HG02970 (cell line): ENCODE measurements around the gene KCNJ8.
"Not testable (repeated sequence)": the region's sequence is repeated elsewhere in the genome, so short reads cannot be mapped to it uniquely, and the experiment has no call there.

ENCODE experiments used
- ATAC-seq: cut with Tn5 transposase; IDR thresholded peaks from one replicate; pipeline ENCODE4 v1.9.1; 2021; ENCODE audit warnings: mild to moderate bottlenecking, moderate library complexity, moderate number of reproducible peaks; ENCODE audit not compliant: unreplicated experiment, low FRiP score

Gene KCNJ8

GRCh38 chr12:21774358-21775132, at the start of gene KCNJ8:
Gene KCNJ8, minus strand, starts transcription at chr12:21774706. Its CDS starts 1,090 bp downstream, at chr12:21773616.
- no peak for ATAC-seq

DNA sequence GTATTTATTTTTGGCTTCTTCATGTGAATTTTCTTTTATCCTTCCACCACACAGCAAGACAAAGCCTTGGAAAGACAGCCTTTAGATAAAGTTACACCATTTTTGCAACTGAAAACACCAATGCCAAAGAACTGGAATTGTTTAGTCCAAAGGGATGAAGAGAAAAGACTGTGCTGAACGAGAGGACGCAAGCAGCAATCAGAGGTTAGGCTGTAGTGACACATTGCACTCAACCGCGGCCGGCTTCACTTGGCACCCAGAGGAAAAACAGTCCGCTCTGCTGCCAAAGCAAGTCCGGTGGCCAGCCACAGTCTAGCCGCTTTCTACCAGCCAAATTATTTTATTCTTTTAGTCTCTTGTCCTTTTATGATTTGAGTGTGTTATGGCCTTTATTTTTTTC, 49.1 kb upstream of the KCNJ8 start:
- ATAC-seq = no peak

DNA sequence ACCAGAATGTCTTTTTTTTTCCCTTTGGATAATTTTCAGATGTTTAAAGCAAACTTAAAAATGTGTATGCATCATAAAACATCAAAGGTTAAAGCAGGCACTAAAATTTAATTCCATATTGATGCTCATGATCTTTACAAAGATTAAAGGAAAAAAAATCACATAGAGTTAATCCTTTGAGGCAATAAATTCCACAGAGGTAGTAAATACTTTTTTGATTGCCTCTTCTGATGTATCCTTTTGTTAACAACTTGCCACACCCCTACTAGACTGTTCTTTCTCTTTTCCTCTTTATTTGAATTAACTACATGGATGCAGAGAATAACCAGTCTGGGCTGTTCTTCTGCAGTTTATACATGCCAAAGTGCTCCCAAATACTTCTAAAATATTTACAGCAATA, 45.2 kb upstream of the KCNJ8 start:
- no peak for ATAC-seq

DNA sequence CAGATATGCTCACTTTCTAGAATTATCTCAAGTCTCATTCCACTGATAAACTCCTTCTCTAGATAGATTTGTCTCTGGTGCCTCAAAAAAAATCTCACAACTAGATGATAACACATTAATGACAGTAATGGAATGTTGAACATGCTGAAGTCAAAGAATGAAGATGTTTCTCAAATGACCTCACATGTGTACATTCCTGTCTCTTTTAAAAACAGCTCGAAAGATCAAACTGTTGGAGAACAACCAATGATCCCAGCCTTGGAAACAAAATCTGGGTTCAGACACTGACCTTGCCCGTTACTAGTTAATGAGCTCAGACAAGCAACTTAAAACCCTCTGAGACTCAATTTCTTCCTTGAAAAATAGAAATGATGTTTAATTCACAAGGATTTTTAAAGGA, 44.7 kb upstream of the KCNJ8 start:
- no peak for ATAC-seq

DNA sequence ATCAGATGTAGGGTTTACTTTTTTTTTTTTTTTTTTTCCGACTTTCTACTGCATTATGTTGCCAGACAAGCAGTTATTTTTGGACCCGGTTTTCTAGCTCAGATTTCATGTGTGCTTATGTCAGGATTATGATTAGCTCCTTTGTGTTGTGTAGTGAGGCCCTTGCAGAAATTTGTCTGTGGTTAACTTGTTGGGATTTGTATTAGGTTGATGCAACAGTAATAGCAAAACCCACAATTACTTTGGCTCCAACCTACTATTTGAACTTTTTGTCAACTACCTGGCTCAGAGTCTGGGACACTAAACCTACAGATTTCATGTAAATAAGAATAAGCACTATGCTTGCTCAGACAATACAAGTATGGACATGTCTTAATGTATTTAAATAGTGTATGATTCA, 44.1 kb upstream of the KCNJ8 start:
- ATAC-seq = no peak

- ATAC-seq = no peak
Observed at GRCh38 chr12:21815306-21816062, 41.0 kb upstream of the KCNJ8 start.

- ATAC-seq = no peak
Observed at GRCh38 chr12:21814814-21815213, 40.3 kb upstream of the KCNJ8 start.

GRCh38 chr12:21814327-21814726, 39.8 kb upstream of the KCNJ8 start:
- no peak for ATAC-seq

GRCh38 chr12:21813751-21814150, 39.2 kb upstream of the KCNJ8 start:
- ATAC-seq = no peak

- no peak for ATAC-seq
Observed at GRCh38 chr12:21813125-21813524, 38.6 kb upstream of the KCNJ8 start.

DNA sequence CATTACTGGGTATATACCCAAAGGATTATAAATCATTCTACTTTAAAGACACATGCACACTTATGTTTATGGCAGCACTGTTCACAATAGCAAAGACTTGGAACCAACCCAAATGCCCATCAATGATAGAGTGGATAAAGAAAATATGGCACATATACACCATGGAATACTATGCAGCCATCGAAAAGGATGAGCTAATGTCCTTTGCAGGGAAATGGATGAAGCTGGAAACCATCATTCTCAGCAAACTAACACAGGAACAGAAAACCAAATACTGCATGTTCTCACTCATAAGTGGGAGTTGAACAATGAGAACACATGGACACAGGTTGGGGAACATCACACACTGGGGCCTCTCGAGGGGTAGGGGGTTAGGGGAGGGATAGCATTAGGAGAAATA, 37.8 kb upstream of the KCNJ8 start:
- not testable (repeated sequence) for ATAC-seq

GRCh38 chr12:21809100-21809499, 34.6 kb upstream of the KCNJ8 start:
- no peak for ATAC-seq

DNA sequence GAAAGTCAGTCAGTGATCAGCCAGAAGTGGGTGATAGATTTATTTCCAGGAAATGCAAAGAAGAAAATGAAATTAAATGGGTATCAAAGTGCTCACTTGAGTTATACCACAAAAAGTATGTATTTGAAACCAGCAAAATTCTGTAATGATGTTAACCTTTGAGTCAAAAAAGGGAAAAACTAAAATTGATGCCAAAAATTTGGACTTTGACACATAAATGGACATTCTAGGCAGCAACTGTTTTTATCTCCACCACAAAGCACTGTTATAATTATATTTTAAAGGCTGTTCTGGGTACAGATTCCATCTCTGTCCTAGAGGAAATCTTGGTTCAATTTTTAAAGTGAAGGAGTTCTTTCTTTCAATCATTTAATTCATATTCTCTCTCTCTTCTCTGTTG, 31.7 kb upstream of the KCNJ8 start:
- ATAC-seq = no peak

- ATAC-seq = no peak
Observed at GRCh38 chr12:21801522-21802288, 27.2 kb upstream of the KCNJ8 start.

DNA sequence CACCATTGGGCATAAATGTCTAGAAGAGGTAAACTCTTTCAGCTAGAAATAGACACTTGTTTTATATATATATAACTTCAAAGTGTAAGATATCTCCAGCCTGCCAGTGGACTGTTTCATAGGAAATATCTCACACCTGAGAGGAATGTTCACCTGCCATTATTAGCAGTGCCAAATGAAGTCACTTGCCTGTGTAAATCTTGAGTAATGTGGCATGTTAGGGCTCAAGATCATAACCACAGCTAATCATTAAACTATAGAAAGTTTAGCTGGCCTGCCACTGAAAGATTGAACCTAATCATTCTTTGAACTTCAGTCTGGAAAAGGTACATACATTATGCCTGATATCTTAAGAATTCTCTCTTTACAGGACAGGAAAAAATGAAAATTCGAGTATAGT, 25.5 kb upstream of the KCNJ8 start:
- ATAC-seq = no peak

DNA sequence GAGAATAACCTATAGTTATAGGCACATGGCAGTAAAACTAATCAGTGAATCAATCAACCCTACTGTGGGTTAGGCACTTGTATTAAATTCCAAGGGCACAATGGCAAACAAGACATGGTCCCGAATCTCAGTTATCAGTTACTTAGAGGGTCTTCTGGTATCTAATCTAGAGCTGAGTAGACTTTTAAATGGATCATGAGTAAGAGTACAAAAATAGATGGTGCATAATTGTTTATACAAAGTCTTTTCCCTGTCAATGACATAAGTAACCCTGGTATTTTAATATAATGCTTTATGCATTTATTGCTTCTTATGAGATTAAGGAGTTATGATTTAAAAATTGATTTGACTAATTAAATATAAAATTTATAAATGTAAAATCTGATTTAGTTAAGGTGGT, 23.0 kb upstream of the KCNJ8 start:
- ATAC-seq = no peak

DNA sequence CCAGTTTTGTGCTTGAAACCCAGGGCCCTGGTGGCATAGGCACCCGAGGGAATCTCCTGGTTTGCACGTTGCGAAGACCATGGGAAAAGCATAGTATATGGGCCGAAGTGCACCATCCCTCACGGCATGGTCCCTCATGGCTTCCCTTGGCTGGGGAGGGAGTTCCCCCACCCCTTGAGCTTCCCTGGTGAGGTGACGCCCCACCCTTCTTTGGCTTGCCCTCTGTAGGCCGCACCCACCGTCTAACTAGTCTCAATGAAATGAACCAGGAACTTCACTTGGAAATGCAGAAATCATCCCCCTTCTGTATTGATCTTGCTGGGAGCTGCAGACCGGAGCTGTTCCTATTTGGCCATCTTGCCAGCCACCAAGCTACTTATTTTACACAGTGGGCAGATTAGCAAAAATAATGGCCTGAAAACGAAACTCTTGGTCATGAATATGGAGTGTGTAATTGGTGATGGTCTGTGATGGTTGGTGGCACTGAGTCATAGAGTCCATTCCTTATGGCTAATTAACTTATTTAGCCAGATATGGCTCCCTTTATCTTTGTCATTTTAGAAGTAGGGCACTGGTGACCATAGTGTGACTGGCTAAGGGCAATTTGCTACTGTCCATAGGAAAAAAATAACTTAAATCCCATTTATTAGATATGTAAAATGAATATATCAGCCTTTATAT, 21.3 kb upstream of the KCNJ8 start:
- no peak for ATAC-seq

GRCh38 chr12:21794807-21795595, 20.5 kb upstream of the KCNJ8 start:
- not testable (repeated sequence) for ATAC-seq

DNA sequence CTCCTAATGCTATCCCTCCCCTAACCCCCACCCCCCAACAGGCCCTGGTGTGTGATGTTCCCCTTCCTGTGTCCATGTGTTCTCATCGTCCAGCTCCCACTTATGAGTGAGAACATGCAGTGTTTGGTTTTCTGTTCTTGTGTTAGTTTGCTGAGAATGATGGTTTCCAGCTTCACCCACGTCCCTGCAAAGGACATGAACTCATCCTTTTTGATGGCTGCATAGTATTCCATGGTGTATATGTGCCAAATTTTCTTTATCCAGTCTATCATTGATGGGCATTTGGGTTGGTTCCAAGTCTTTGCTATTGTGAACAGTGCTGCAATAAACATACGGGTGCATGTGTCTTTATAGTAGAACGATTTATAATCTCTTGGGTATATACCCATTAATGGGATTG, 15.2 kb upstream of the KCNJ8 start:
- not testable (repeated sequence) for ATAC-seq
